HepG2 (cell line): ENCODE measurements around the gene RPP21. TPM values are rescaled to one million over a fixed set of nuclear protein-coding genes. Genes with fewer than 3 reads are reported as not detected.

ENCODE experiments used
- CEBPB ChIP-seq: IDR thresholded peaks from 2 replicates; pipeline ENCODE4 v1.6.1; 2011; ENCODE audit warnings: low read depth, low read length, improper control_type of control experiment, borderline replicate concordance
- CEBPG ChIP-seq: IDR thresholded peaks from 2 replicates; pipeline ENCODE4 v1.6.1; 2016
- GABPA ChIP-seq, 2 experiments: IDR thresholded peaks; 2 replicates each; pipeline ENCODE4 v1.6.1; 2011 to 2016; ENCODE audit warnings: low read depth in 2 of 2, low read length in 1 of 2, missing biosample characterization in 1 of 2, missing genetic modification characterization in 1 of 2
- HDAC6 ChIP-seq: fragments of 200-600 bp; sonication (generic); IDR thresholded peaks from 2 replicates; pipeline ENCODE4 v1.7.0; 2017; ENCODE audit warnings: mild to moderate bottlenecking, antibody characterized with exemption, low read length, low read depth
- MIER2 ChIP-seq: IDR thresholded peaks from 2 replicates; pipeline ENCODE4 v1.6.1; 2016; ENCODE audit warnings: missing biosample characterization, missing genetic modification reagents
- NCOR1 ChIP-seq: fragments of 200-600 bp; sonication (generic); IDR thresholded peaks from 2 replicates; pipeline ENCODE4 v1.7.0; 2017; ENCODE audit warnings: antibody characterized with exemption, low read length, borderline replicate concordance
- NFAT5 ChIP-seq: sonication (generic); formaldehyde crosslinking; IDR thresholded peaks from 2 replicates; pipeline ENCODE4 v1.4.0; 2020; ENCODE audit warnings: missing genetic modification reagents
- NFRKB ChIP-seq: fragments of 450-650 bp; IDR thresholded peaks from 2 replicates; pipeline ENCODE4 v1.6.1; 2017
- PAXIP1 ChIP-seq: sonication (generic); formaldehyde crosslinking; conservative IDR thresholded peaks from 2 replicates; pipeline ENCODE4 v1.4.0; 2020; ENCODE audit warnings: mild to moderate bottlenecking, missing genetic modification reagents, moderate library complexity
- PHF21A ChIP-seq: sonication (generic); formaldehyde crosslinking; IDR thresholded peaks from 2 replicates; pipeline ENCODE4 v1.5.0; 2020; ENCODE audit warnings: mild to moderate bottlenecking, missing genetic modification reagents
- RFXAP ChIP-seq: sonication (generic); formaldehyde crosslinking; IDR thresholded peaks from 2 replicates; pipeline ENCODE4 v1.4.0; 2020; ENCODE audit warnings: missing genetic modification reagents, borderline replicate concordance
- SRSF9 ChIP-seq: fragments of 200-400 bp; formaldehyde crosslinking; IDR thresholded peaks from 2 replicates; pipeline ENCODE4 v1.6.1; 2018; ENCODE audit warnings: borderline replicate concordance, mild to moderate bottlenecking, low read depth, low read length; ENCODE audit not compliant: insufficient read depth, poor library complexity, severe bottlenecking
- ZFP1 ChIP-seq: IDR thresholded peaks from 2 replicates; pipeline ENCODE4 v1.6.1; 2016
- ZNF180 ChIP-seq: sonication (generic); formaldehyde crosslinking; IDR thresholded peaks from 2 replicates; pipeline ENCODE4 v1.4.0; 2020; ENCODE audit warnings: low read depth, missing genetic modification reagents, borderline replicate concordance
- ZNF3 ChIP-seq: IDR thresholded peaks from 2 replicates; pipeline ENCODE4 v1.7.0; 2017; ENCODE audit warnings: inconsistent platforms
- ZNF446 ChIP-seq: sonication (generic); formaldehyde crosslinking; IDR thresholded peaks from 2 replicates; pipeline ENCODE4 v1.5.0; 2020; ENCODE audit warnings: mild to moderate bottlenecking, missing genetic modification reagents
- ZNF546 ChIP-seq: sonication (generic); formaldehyde crosslinking; conservative IDR thresholded peaks from 2 replicates; pipeline ENCODE4 v1.8.1; 2023; ENCODE audit warnings: mild to moderate bottlenecking, missing genetic modification reagents
- ZNF564 ChIP-seq: sonication (generic); formaldehyde crosslinking; IDR thresholded peaks from 2 replicates; pipeline ENCODE4 v1.8.1; 2023; ENCODE audit warnings: mild to moderate bottlenecking, missing genetic modification reagents
- ZNF605 ChIP-seq: sonication (generic); formaldehyde crosslinking; IDR thresholded peaks from 2 replicates; pipeline ENCODE4 v1.8.0; 2022; ENCODE audit warnings: mild to moderate bottlenecking, missing genetic modification reagents
- ZNF7 ChIP-seq: IDR thresholded peaks from 2 replicates; pipeline ENCODE4 v1.6.1; 2016; ENCODE audit warnings: missing biosample characterization, missing genetic modification reagents
- ZUFSP ChIP-seq: sonication (generic); formaldehyde crosslinking; IDR thresholded peaks from 2 replicates; pipeline ENCODE4 v1.9.0; 2021; ENCODE audit warnings: missing genetic modification reagents, mild to moderate bottlenecking, borderline replicate concordance
- polyA plus RNA-seq, 8 experiments: library from polyadenylated mRNA; depleted of rRNA in 3 of 8; stranded (reverse) in 7 of 8; unstranded in 1 of 8; fragments of >200 nt; fragmentation: Illumina TruSeq in 4 of 8; extraction: Trizol in 4 of 8; gene quantifications; 2 replicates each; pipeline versions ENCODE4 v1.2.1 to v1.2.3, GENCODE V29; 2011 to 2016; ENCODE audit warnings: low read depth in 4 of 8, missing spikeins in 1 of 8, mixed read lengths in 1 of 8; ENCODE audit not compliant: insufficient read depth in 1 of 8
- total RNA-seq, 5 experiments: library from RNA; depleted of rRNA; stranded (reverse); fragments of >200 nt; fragmentation: Illumina TruSeq; extraction: Trizol; gene quantifications; 2 replicates each; pipeline ENCODE4 v1.2.3, GENCODE V29; 2016; ENCODE audit warnings: low read depth in 1 of 5

The RPP21 gene
- total and polyA plus RNA-seq, 2 of the 13 experiments (the other 11 are each of a cell fraction or from before 2014, with no cell fraction given) = 53.1 to 72.3 TPM

GRCh38 chr6:30319146-30319835 is 25.7 kb upstream of the RPP21 start (continued):
- TF ChIP-seq ZNF446 (CRISPR knock-in tag) = no peak
- no peak for TF ChIP-seq ZNF180 (CRISPR knock-in tag)
- TF ChIP-seq CEBPB = peak; percentile 88
- TF ChIP-seq MIER2 (CRISPR knock-in tag) = no peak
- peak; percentile 69; the same call in 1 of the 2 replicates for TF ChIP-seq NCOR1
- no peak for TF ChIP-seq GABPA (IDR thresholded peaks at IDR 0.05; ENCODE audit: low read depth, low read length)
- no peak for TF ChIP-seq GABPA (CRISPR knock-in tag; IDR thresholded peaks at IDR 0.05; ENCODE audit: low read depth)
- TF ChIP-seq NFAT5 (CRISPR knock-in tag) = no peak
- peak; percentile 40; the same call in 1 of the 2 replicates for TF ChIP-seq PAXIP1 (CRISPR knock-in tag)
- no peak for TF ChIP-seq ZNF546 (CRISPR knock-in tag)
- TF ChIP-seq ZFP1 (CRISPR knock-in tag) = no peak
- TF ChIP-seq RFXAP (CRISPR knock-in tag) = no peak
- TF ChIP-seq ZNF564 (CRISPR knock-in tag) = peak; percentile 89
- TF ChIP-seq NFRKB = no peak
- TF ChIP-seq ZNF7 = peak; percentile 59
- no peak for TF ChIP-seq ZNF3 (CRISPR knock-in tag)
- TF ChIP-seq SRSF9 = no peak
- no peak for TF ChIP-seq PHF21A (CRISPR knock-in tag)
- no peak for TF ChIP-seq ZUFSP
- TF ChIP-seq HDAC6 = no peak
- no peak for TF ChIP-seq ZNF605 (CRISPR knock-in tag)
- TF ChIP-seq CEBPG (CRISPR knock-in tag) = peak; percentile 86
